H1 (cell line): ENCODE results near the gene PBX3. TPM values are rescaled to one million over a fixed set of nuclear protein-coding genes. Genes with fewer than 3 reads are reported as not detected.

Experiments
- CTCF ChIA-PET: fragments of 300-600 bp; sonication (Branson Sonifier 250); formaldehyde crosslinking; loops from one replicate; lab custom pipeline; 2021; ENCODE audit not compliant: partially characterized antibody; lab: Charles Lee
- POLR2A ChIA-PET: fragments of 300-600 bp; sonication (Branson Sonifier 250); formaldehyde crosslinking; loops from one replicate; lab custom pipeline; 2021; ENCODE audit warnings: inconsistent platforms; ENCODE audit not compliant: partially characterized antibody; lab: Charles Lee
- DNase-seq, 2 experiments: peaks; one replicate each; pipeline versions ENCODE4 v3.0.0 to v3.0.0-alpha.2; 2010 to 2022; ENCODE audit warnings: low spot score in 2 of 2, low read depth in 1 of 2, mixed read lengths in 1 of 2
- FAIRE-seq: peaks from 2 replicates; lab custom pipeline; 2011; peaks lifted over from hg19 to GRCh38; lab: Jason Lieb, UNC
- H2AFZ ChIP-seq: 2 replicates; pipeline ENCODE4 v1.8.1; 2012; ENCODE audit warnings: low read length, inconsistent platforms
- H2AK5ac ChIP-seq: 2 replicates; pipeline ENCODE4 v1.6.1; 2013; ENCODE audit warnings: low read depth, low read length
- H2BK120ac ChIP-seq: replicated peaks from 2 replicates; pipeline ENCODE3; 2013; ENCODE audit warnings: low read depth, low read length, inconsistent platforms
- H2BK12ac ChIP-seq: 2 replicates; pipeline ENCODE4 v1.6.1; 2013; ENCODE audit warnings: low read depth, low read length
- H2BK15ac ChIP-seq: 2 replicates; pipeline ENCODE4 v1.6.1; 2013; ENCODE audit warnings: low read length
- H2BK20ac ChIP-seq: 2 replicates; pipeline ENCODE4 v1.6.1; 2013; ENCODE audit warnings: low read length
- H2BK5ac ChIP-seq: 2 replicates; pipeline ENCODE4 v1.6.1; 2013; ENCODE audit warnings: low read depth, low read length
- H3K14ac ChIP-seq: 2 replicates; pipeline ENCODE4 v1.6.1; 2013; ENCODE audit warnings: inconsistent platforms; ENCODE audit not compliant: insufficient read length
- H3K18ac ChIP-seq: 2 replicates; pipeline ENCODE4 v1.6.1; 2013; ENCODE audit warnings: low read length; ENCODE audit errors: extremely low read depth
- H3K23ac ChIP-seq: 2 replicates; pipeline ENCODE4 v1.6.1; 2013; ENCODE audit warnings: inconsistent platforms; ENCODE audit not compliant: insufficient read length
- H3K23me2 ChIP-seq: 2 replicates; pipeline ENCODE4 v1.6.1; 2013; ENCODE audit warnings: low read depth, low read length
- H3K27ac ChIP-seq: 2 replicates; pipeline ENCODE4 v1.6.1; 2011; ENCODE audit warnings: low read depth, low read length, inconsistent platforms
- H3K27me3 ChIP-seq, 4 experiments: replicated peaks in 1 of 4; 1 replicate in 1 of 4; 2 replicates in 3 of 4; pipeline versions ENCODE4 v1.6.1 to v1.8.1; 2011 to 2013; ENCODE audit warnings: low read length in 3 of 4, mild to moderate bottlenecking in 3 of 4, inconsistent platforms in 2 of 4, mixed read lengths in 2 of 4, moderate library complexity in 1 of 4; ENCODE audit not compliant: control insufficient read depth in 3 of 4, insufficient read depth in 3 of 4; ENCODE audit errors: extremely low read depth in 1 of 4
- H3K36me3 ChIP-seq, 4 experiments: 2 replicates each; pipeline versions ENCODE4 v1.6.1 to v1.8.1; 2011 to 2013; ENCODE audit warnings: mild to moderate bottlenecking in 4 of 4, low read length in 3 of 4, moderate library complexity in 2 of 4, control low read depth in 1 of 4, inconsistent platforms in 1 of 4; ENCODE audit not compliant: insufficient read depth in 4 of 4, control insufficient read depth in 2 of 4
- H3K4ac ChIP-seq: replicated peaks from 2 replicates; pipeline ENCODE3; 2013; ENCODE audit warnings: low read length, low read depth, mixed read lengths, inconsistent platforms; ENCODE audit not compliant: insufficient read length
- H3K4me1 ChIP-seq, 4 experiments: replicated peaks in 1 of 4; 1 replicate in 1 of 4; 2 replicates in 3 of 4; pipeline versions ENCODE4 v1.6.1 to v1.8.1; 2011 to 2013; ENCODE audit warnings: low read length in 3 of 4, inconsistent platforms in 2 of 4, mixed read lengths in 1 of 4; ENCODE audit not compliant: insufficient read depth in 4 of 4, control insufficient read depth in 3 of 4
- H3K4me2 ChIP-seq, 2 experiments: 2 replicates each; pipeline versions ENCODE4 v1.6.1 to v1.8.1; 2011 to 2013; ENCODE audit warnings: low read depth in 2 of 2, low read length in 2 of 2, control low read depth in 1 of 2, inconsistent platforms in 1 of 2, mild to moderate bottlenecking in 1 of 2; ENCODE audit not compliant: insufficient read depth in 1 of 2
- H3K4me3 ChIP-seq, 4 experiments: fragments of 200-600, 300-600 bp in 1 of 4; sonication (generic), shearing (Covaris generic), sonication (Bioruptor Twin) in 1 of 4; 2 replicates each; pipeline versions ENCODE4 v1.5.1 to v1.8.1; 2011 to 2016; ENCODE audit warnings: low read length in 4 of 4, low read depth in 3 of 4, control low read depth in 2 of 4, inconsistent platforms in 2 of 4, mild to moderate bottlenecking in 2 of 4, mixed read lengths in 1 of 4, moderate library complexity in 1 of 4; ENCODE audit not compliant: insufficient read depth in 2 of 4; ENCODE audit errors: extremely low read depth in 1 of 4
- H3K56ac ChIP-seq: replicated peaks from 2 replicates; pipeline ENCODE3; 2013; ENCODE audit warnings: low read depth, mild to moderate bottlenecking, mixed read lengths, low read length, inconsistent platforms; ENCODE audit not compliant: insufficient read length
- H3K79me1 ChIP-seq: 2 replicates; pipeline ENCODE4 v1.6.1; 2013; ENCODE audit warnings: low read depth, low read length, control low read depth
- H3K79me2 ChIP-seq, 2 experiments: 2 replicates each; pipeline versions ENCODE4 v1.6.1 to v1.8.1; 2012 to 2013; ENCODE audit warnings: low read length in 2 of 2, mild to moderate bottlenecking in 2 of 2, inconsistent platforms in 1 of 2; ENCODE audit not compliant: insufficient read depth in 2 of 2, control insufficient read depth in 1 of 2
- H3K9ac ChIP-seq, 4 experiments: replicated peaks in 1 of 4; 1 replicate in 1 of 4; 2 replicates in 3 of 4; pipeline versions ENCODE4 v1.6.1 to v1.8.1; 2011 to 2013; ENCODE audit warnings: low read depth in 3 of 4, low read length in 3 of 4, control low read depth in 2 of 4, mild to moderate bottlenecking in 2 of 4, moderate library complexity in 2 of 4, inconsistent platforms in 1 of 4; ENCODE audit errors: extremely low read depth in 1 of 4
- H3K9me3 ChIP-seq, 2 experiments: 2 replicates each; pipeline versions ENCODE4 v1.6.1 to v1.8.1; 2012 to 2013; ENCODE audit warnings: mild to moderate bottlenecking in 2 of 2, moderate library complexity in 2 of 2, control low read depth in 1 of 2, inconsistent platforms in 1 of 2, low read depth in 1 of 2, low read length in 1 of 2, mixed read lengths in 1 of 2; ENCODE audit not compliant: insufficient read depth in 2 of 2
- H4K20me1 ChIP-seq, 2 experiments: replicated peaks in 1 of 2; 2 replicates each; pipeline versions ENCODE3 to v1.8.1; 2011 to 2013; ENCODE audit warnings: inconsistent platforms in 2 of 2, low read length in 2 of 2, mild to moderate bottlenecking in 1 of 2; ENCODE audit not compliant: insufficient read depth in 2 of 2, control insufficient read depth in 1 of 2
- H4K5ac ChIP-seq: 2 replicates; pipeline ENCODE4 v1.6.1; 2013; ENCODE audit warnings: low read length, low read depth, mixed read lengths, inconsistent platforms; ENCODE audit not compliant: insufficient read length
- H4K8ac ChIP-seq: 2 replicates; pipeline ENCODE4 v1.8.0; 2013; ENCODE audit warnings: mild to moderate bottlenecking, moderate library complexity, low read length, inconsistent platforms; ENCODE audit not compliant: insufficient read depth; ENCODE audit errors: extremely low read depth
- H4K91ac ChIP-seq: replicated peaks from 2 replicates; pipeline ENCODE3; 2013; ENCODE audit warnings: low read length, mixed read lengths, inconsistent platforms; ENCODE audit not compliant: insufficient read length
- BACH1 ChIP-seq: IDR thresholded peaks from 2 replicates; pipeline ENCODE4 v1.6.1; 2012; ENCODE audit warnings: low read length, improper control_type of control experiment
- CBX8 ChIP-seq: fragments of 300-800, 300-1000 bp; sonication (generic); IDR thresholded peaks from 2 replicates; pipeline ENCODE4 v1.7.1; 2016; ENCODE audit warnings: low read depth, low read length, borderline replicate concordance
- CEBPB ChIP-seq: IDR thresholded peaks from 2 replicates; pipeline ENCODE4 v1.6.1; 2012; ENCODE audit warnings: low read depth, low read length
- CHD1 ChIP-seq: IDR thresholded peaks from 2 replicates; pipeline ENCODE4 v1.6.1; 2012; ENCODE audit warnings: low read depth, low read length, improper control_type of control experiment
- CTBP2 ChIP-seq: IDR thresholded peaks from 2 replicates; pipeline ENCODE4 v1.7.0; 2011; ENCODE audit warnings: borderline replicate concordance, mild to moderate bottlenecking, moderate library complexity, mixed read lengths, low read length; ENCODE audit not compliant: insufficient read depth, insufficient read length
- EP300 ChIP-seq, 2 experiments: IDR thresholded peaks; 1 replicate in 1 of 2; 2 replicates in 1 of 2; pipeline ENCODE4 v1.6.1; 2011 to 2012; ENCODE audit warnings: low read depth in 2 of 2, low read length in 2 of 2, mild to moderate bottlenecking in 2 of 2, borderline replicate concordance in 1 of 2, inconsistent platforms in 1 of 2, moderate library complexity in 1 of 2
- KDM1A ChIP-seq: fragments of 200-600, 300-600 bp; sonication (generic); IDR thresholded peaks from 2 replicates; pipeline ENCODE4 v1.7.1; 2016; ENCODE audit warnings: mild to moderate bottlenecking, low read length, borderline replicate concordance
- MAFK ChIP-seq: IDR thresholded peaks from 2 replicates; pipeline ENCODE4 v1.6.1; 2012; ENCODE audit warnings: low read depth, mild to moderate bottlenecking, improper control_type of control experiment, low read length
- PHF8 ChIP-seq: fragments of 200-600 bp; sonication (generic); conservative IDR thresholded peaks from 2 replicates; pipeline ENCODE4 v1.7.1; 2012; ENCODE audit warnings: low read depth, mild to moderate bottlenecking, inconsistent platforms, low read length, moderate library complexity
- POLR2A ChIP-seq, 2 experiments: IDR thresholded peaks; 1 replicate in 1 of 2; 2 replicates in 1 of 2; pipeline ENCODE4 v1.6.1; 2011; ENCODE audit warnings: low read depth in 2 of 2, low read length in 2 of 2, mild to moderate bottlenecking in 2 of 2; ENCODE audit errors: control extremely low read depth in 1 of 2
- SP1 ChIP-seq: IDR thresholded peaks from 2 replicates; pipeline ENCODE4 v1.6.1; 2011; ENCODE audit warnings: low read depth, low read length
- TBP ChIP-seq: IDR thresholded peaks from 2 replicates; pipeline ENCODE4 v1.6.1; 2011; ENCODE audit warnings: low read depth, low read length, improper control_type of control experiment
- YY1 ChIP-seq: IDR thresholded peaks from 2 replicates; pipeline ENCODE4 v1.6.1; 2011; ENCODE audit warnings: low read depth, mild to moderate bottlenecking, low read length
- WGBS, 2 experiments: shearing (Covaris generic) in 1 of 2; methylation state at CpG; one replicate each; pipeline versions ENCODE4 v1.1.6 to v1.1.7; 2013 to 2015; ENCODE audit warnings: low lambda C conversion rate in 2 of 2, mixed read lengths in 2 of 2, inconsistent platforms in 1 of 2, low coverage in 1 of 2, missing lambda C conversion rate in 1 of 2; ENCODE audit not compliant: insufficient replicate concordance in 2 of 2, insufficient coverage in 1 of 2, insufficient read length in 1 of 2; ENCODE audit errors: extremely low coverage in 1 of 2, missing lambda C conversion rate in 1 of 2; 5-methylcytosine and 5-hydroxymethylcytosine counted together
- polyA plus RNA-seq, 7 experiments: library from polyadenylated mRNA; depleted of rRNA in 3 of 7; stranded (reverse) in 5 of 7; unstranded in 2 of 7; fragments of >200 nt in 5 of 7; fragments of 200-250 nt in 2 of 7; gene quantifications; 1 replicate in 5 of 7; 2 replicates in 1 of 7; 4 replicates in 1 of 7; pipeline versions ENCODE4 v1.2.1 to v1.2.3, GENCODE V29; 2011 to 2013; ENCODE audit warnings: missing spikeins in 2 of 7, mixed read lengths in 2 of 7
- total RNA-seq: library from RNA; stranded (reverse); fragmentation: NEBNext Ultra II Directional; extraction: Animal tissue kit (Norgen Biotek cat#: 25700); gene quantifications from 2 replicates; pipeline ENCODE4 v1.2.1, GENCODE V29; 2021

Gene PBX3
- total and polyA plus RNA-seq, 2 of the 8 experiments (the other 6 are each of a cell fraction or from before 2014, with no cell fraction given): 22.7 to 44.3 TPM

DNA sequence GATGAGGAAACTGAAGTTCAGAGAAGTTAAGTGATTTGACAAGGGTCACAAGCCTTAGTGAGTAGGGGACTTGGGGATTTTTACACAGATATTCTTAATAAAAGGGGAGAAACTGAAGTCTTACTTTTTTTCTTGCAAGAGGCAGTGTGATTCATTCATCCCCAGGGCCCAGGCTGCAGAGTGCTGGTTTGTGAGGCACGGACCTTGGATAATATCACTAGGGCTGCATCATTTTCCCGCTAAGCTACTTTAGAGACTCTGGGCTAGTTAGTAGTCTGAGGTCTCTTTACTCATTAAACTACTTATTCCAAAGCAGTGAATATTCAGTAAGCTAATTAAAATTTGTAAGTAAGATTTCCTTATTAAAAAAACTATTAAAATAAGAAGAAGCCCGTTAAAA lies 195.0 kb downstream of the PBX3 start:
- POLR2A ChIA-PET: no interaction called here

More for the DNA sequence above, 195.0 kb downstream of the PBX3 start:
- H2BK5ac ChIP-seq: no peak overlapping the region
- H3K27ac ChIP-seq: no peak overlapping the region
- H3K9me3 ChIP-seq: peaks cover 0 to 6% of the 10 kb centered on the region in 2 experiments; a peak in 2 of 4 replicates
- no peak overlapping the region for H2BK20ac ChIP-seq
- no peaks in the 10 kb centered on the region for H3K4me1 ChIP-seq
- H3K9ac ChIP-seq: no peak overlapping the region
- H4K20me1 ChIP-seq: no peaks in the 10 kb centered on the region
- no peak overlapping the region for H3K4me3 ChIP-seq
- DNase-seq (no peak), FAIRE-seq (no peak)
- no peak overlapping the region for H4K8ac ChIP-seq
- H4K91ac ChIP-seq: no peak overlapping the region
- H2BK120ac ChIP-seq: no peak overlapping the region
- H3K23me2 ChIP-seq: no peaks in the 10 kb centered on the region
- H3K27me3 ChIP-seq: no peaks in the 10 kb centered on the region
- no peak overlapping the region for H3K56ac ChIP-seq
- 90% methylated on average over 3 of the region's 3 CpGs; no CpG with 5 or more reads in 1 of the 2 experiments for WGBS, 2 experiments
- H3K4ac ChIP-seq: no peak overlapping the region
- H3K4me2 ChIP-seq: no peak overlapping the region
- TF ChIP-seq TBP (no peak), EP300 (IDR thresholded peaks at IDR 0.05; ENCODE audit: borderline replicate concordance in 1 of 2, low read depth in 2 of 2, low read length in 2 of 2) (no peak), CEBPB (no peak), SP1 (no peak), CTBP2 (no peak), YY1 (no peak), CBX8 (no peak), BACH1 (no peak), KDM1A (no peak), CHD1 (no peak), PHF8 (no peak), POLR2A (IDR thresholded peaks at IDR 0.05; ENCODE audit: control extremely low read depth in 1 of 2, low read depth in 2 of 2, low read length in 2 of 2) (no peak), MAFK (no peak)
- no peak overlapping the region for H3K14ac ChIP-seq
- H3K18ac ChIP-seq: no peak overlapping the region
- H4K5ac ChIP-seq: no peak overlapping the region
- H2AK5ac ChIP-seq: no peak overlapping the region
- no peak overlapping the region for H2AFZ ChIP-seq
- no peak overlapping the region for H3K23ac ChIP-seq
- CTCF ChIA-PET: interaction anchor here (1.0 to 1.3 kb wide), 2 partner anchors 14 to 77 kb away, joined by 3 read pairs; no protein-coding TSS in a partner anchor
- H3K36me3 ChIP-seq: peaks cover 0 to 6% (median 3%) of the 10 kb centered on the region in 4 experiments; a peak in 3 of 8 replicates
- H2BK15ac ChIP-seq: no peak overlapping the region
- H3K79me1 ChIP-seq: no peaks in the 10 kb centered on the region
- H3K79me2 ChIP-seq: no peaks in the 10 kb centered on the region
- no peak overlapping the region for H2BK12ac ChIP-seq
